ENCODE measurements around the gene GALNT10.

GALNT10 gene

GRCh38 chr5:154199263-154199662 lies 8.7 kb downstream of the GALNT10 start:
- DNase-seq (ENCODE audit: low read depth, low spot score): no peak
- no peak overlapping the region for H3K4me3 ChIP-seq (ENCODE audit: insufficient read length, low read depth)

GRCh38 chr5:154199671-154200220 lies 9.2 kb downstream of the GALNT10 start:
- Histone ChIP-seq H3K27me3 (ENCODE audit: insufficient read depth, insufficient read length) (no peaks in the 10 kb centered on the region), H3K9me3 (ENCODE audit: insufficient read depth, low read length) (no peaks in the 10 kb centered on the region), H3K36me3 (ENCODE audit: insufficient read depth, insufficient read length, low read length) (peaks cover 13% of the 10 kb centered on the region), H3K9ac (ENCODE audit: insufficient read length, low read depth) (no peak overlapping the region), H3K4me3 (ENCODE audit: insufficient read length, low read depth) (no peak overlapping the region), H3K4me1 (ENCODE audit: insufficient read depth, insufficient read length) (peaks cover 9% of the 10 kb centered on the region)
- DNase-seq (ENCODE audit: low read depth, low spot score): no peak
- TF ChIP-seq YY1 (IDR thresholded peaks at IDR 0.05; ENCODE audit: insufficient read depth, insufficient read length): no peak
- TF ChIP-seq ZNF274 (IDR thresholded peaks at IDR 0.05; ENCODE audit: low read depth, low read length): no peak
- TF ChIP-seq SUZ12 (IDR thresholded peaks at IDR 0.05; ENCODE audit: extremely low read depth, insufficient read depth, insufficient read length): no peak

More at GRCh38 chr5:154199263-154199662, 8.7 kb downstream of the GALNT10 start:
- H3K4me1 ChIP-seq (ENCODE audit: insufficient read depth, insufficient read length): peaks cover 9% of the 10 kb centered on the region
- H3K36me3 ChIP-seq (ENCODE audit: insufficient read depth, insufficient read length, low read length): peaks cover 13% of the 10 kb centered on the region
- no peaks in the 10 kb centered on the region for H3K9me3 ChIP-seq (ENCODE audit: insufficient read depth, low read length)
- TF ChIP-seq SUZ12 (IDR thresholded peaks at IDR 0.05; ENCODE audit: extremely low read depth, insufficient read depth, insufficient read length) (no peak), ZNF274 (IDR thresholded peaks at IDR 0.05; ENCODE audit: low read depth, low read length) (no peak), YY1 (IDR thresholded peaks at IDR 0.05; ENCODE audit: insufficient read depth, insufficient read length) (no peak)
- H3K27me3 ChIP-seq (ENCODE audit: insufficient read depth, insufficient read length): no peaks in the 10 kb centered on the region
- H3K9ac ChIP-seq (ENCODE audit: insufficient read length, low read depth): no peak overlapping the region

GRCh38 chr5:154200221-154200620 lies 9.7 kb downstream of the GALNT10 start:
- no peak for DNase-seq (ENCODE audit: low read depth, low spot score)
- peaks cover 9% of the 10 kb centered on the region for H3K4me1 ChIP-seq (ENCODE audit: insufficient read depth, insufficient read length)

GRCh38 chr5:154201108-154201769 lies 10.7 kb downstream of the GALNT10 start:
- Histone ChIP-seq H3K4me3 (ENCODE audit: insufficient read length, low read depth) (no peak overlapping the region), H3K9me3 (ENCODE audit: insufficient read depth, low read length) (no peaks in the 10 kb centered on the region), H3K9ac (ENCODE audit: insufficient read length, low read depth) (no peak overlapping the region), H3K4me1 (ENCODE audit: insufficient read depth, insufficient read length) (peaks cover 9% of the 10 kb centered on the region), H3K36me3 (ENCODE audit: insufficient read depth, insufficient read length, low read length) (peaks cover 13% of the 10 kb centered on the region), H3K27me3 (ENCODE audit: insufficient read depth, insufficient read length) (no peaks in the 10 kb centered on the region)
- DNase-seq (ENCODE audit: low read depth, low spot score): no peak
- TF ChIP-seq SUZ12 (IDR thresholded peaks at IDR 0.05; ENCODE audit: extremely low read depth, insufficient read depth, insufficient read length) (no peak), ZNF274 (IDR thresholded peaks at IDR 0.05; ENCODE audit: low read depth, low read length) (no peak), YY1 (IDR thresholded peaks at IDR 0.05; ENCODE audit: insufficient read depth, insufficient read length) (no peak)

More at GRCh38 chr5:154200221-154200620, 9.7 kb downstream of the GALNT10 start:
- H3K27me3 ChIP-seq (ENCODE audit: insufficient read depth, insufficient read length): no peaks in the 10 kb centered on the region
- no peaks in the 10 kb centered on the region for H3K9me3 ChIP-seq (ENCODE audit: insufficient read depth, low read length)
- TF ChIP-seq YY1 (IDR thresholded peaks at IDR 0.05; ENCODE audit: insufficient read depth, insufficient read length) (no peak), ZNF274 (IDR thresholded peaks at IDR 0.05; ENCODE audit: low read depth, low read length) (no peak), SUZ12 (IDR thresholded peaks at IDR 0.05; ENCODE audit: extremely low read depth, insufficient read depth, insufficient read length) (no peak)
- peaks cover 13% of the 10 kb centered on the region for H3K36me3 ChIP-seq (ENCODE audit: insufficient read depth, insufficient read length, low read length)
- no peak overlapping the region for H3K9ac ChIP-seq (ENCODE audit: insufficient read length, low read depth)
- no peak overlapping the region for H3K4me3 ChIP-seq (ENCODE audit: insufficient read length, low read depth)

GRCh38 chr5:154202379-154203260 lies 12.1 kb downstream of the GALNT10 start:
- Histone ChIP-seq H3K9me3 (ENCODE audit: insufficient read depth, low read length) (no peaks in the 10 kb centered on the region), H3K36me3 (ENCODE audit: insufficient read depth, insufficient read length, low read length) (peaks cover 12% of the 10 kb centered on the region), H3K4me3 (ENCODE audit: insufficient read length, low read depth) (no peak overlapping the region), H3K27me3 (ENCODE audit: insufficient read depth, insufficient read length) (no peaks in the 10 kb centered on the region), H3K4me1 (ENCODE audit: insufficient read depth, insufficient read length) (peaks cover 8% of the 10 kb centered on the region), H3K9ac (ENCODE audit: insufficient read length, low read depth) (no peak overlapping the region)
- TF ChIP-seq YY1 (IDR thresholded peaks at IDR 0.05; ENCODE audit: insufficient read depth, insufficient read length): no peak
- TF ChIP-seq ZNF274 (IDR thresholded peaks at IDR 0.05; ENCODE audit: low read depth, low read length): no peak
- TF ChIP-seq SUZ12 (IDR thresholded peaks at IDR 0.05; ENCODE audit: extremely low read depth, insufficient read depth, insufficient read length): no peak
- DNase-seq (ENCODE audit: low read depth, low spot score): no peak

- Histone ChIP-seq H3K27me3 (ENCODE audit: insufficient read depth, insufficient read length) (no peaks in the 10 kb centered on the region), H3K9ac (ENCODE audit: insufficient read length, low read depth) (no peak overlapping the region), H3K9me3 (ENCODE audit: insufficient read depth, low read length) (no peaks in the 10 kb centered on the region), H3K4me3 (ENCODE audit: insufficient read length, low read depth) (no peak overlapping the region), H3K4me1 (ENCODE audit: insufficient read depth, insufficient read length) (peaks cover 3% of the 10 kb centered on the region), H3K36me3 (ENCODE audit: insufficient read depth, insufficient read length, low read length) (peaks cover 9% of the 10 kb centered on the region)
- TF ChIP-seq SUZ12 (IDR thresholded peaks at IDR 0.05; ENCODE audit: extremely low read depth, insufficient read depth, insufficient read length) (no peak), ZNF274 (IDR thresholded peaks at IDR 0.05; ENCODE audit: low read depth, low read length) (no peak), YY1 (IDR thresholded peaks at IDR 0.05; ENCODE audit: insufficient read depth, insufficient read length) (no peak)
- DNase-seq (ENCODE audit: low read depth, low spot score): no peak
These were observed 13.5 kb downstream of the GALNT10 start for GRCh38 chr5:154203798-154204578.

All from NT2/D1 (cell line).